Measurements from ENCODE around the gene CRIM1.

Gene CRIM1

GRCh38 chr2:36453652-36454051 lies 98.1 kb downstream of the CRIM1 start:
- H3K36me3 ChIP-seq (ENCODE audit: insufficient read depth, low read length), result no peaks in the 10 kb centered on the region
- no peak overlapping the region for H3K4me2 ChIP-seq (ENCODE audit: low read depth, low read length, poor library complexity, severe bottlenecking)
- no peaks in the 10 kb centered on the region for H3K27me3 ChIP-seq (ENCODE audit: insufficient read depth, low read length, poor library complexity, severe bottlenecking)
- no peak overlapping the region for H3K4me3 ChIP-seq (ENCODE audit: low read length, poor library complexity, severe bottlenecking)
- no peak overlapping the region for H2AFZ ChIP-seq (ENCODE audit: low read length)
- H3K4me1 ChIP-seq (ENCODE audit: insufficient read depth, low read length, poor library complexity, severe bottlenecking), result no peaks in the 10 kb centered on the region
- no peaks in the 10 kb centered on the region for H3K79me2 ChIP-seq (ENCODE audit: insufficient read depth, low read length)
- H3K9me3 ChIP-seq (ENCODE audit: insufficient read depth, low read depth, low read length), result no peaks in the 10 kb centered on the region
- no peaks in the 10 kb centered on the region for H3F3A ChIP-seq (ENCODE audit: low read depth)
- TF ChIP-seq CTCF (conservative IDR thresholded peaks at IDR 0.05; ENCODE audit: low read length), result no peak
- TF ChIP-seq EZH2phosphoT487 (IDR thresholded peaks at IDR 0.05; ENCODE audit: borderline replicate concordance), result no peak
- no peak overlapping the region for H3K9ac ChIP-seq (ENCODE audit: low read depth, low read length, poor library complexity, severe bottlenecking)
- H4K20me1 ChIP-seq (ENCODE audit: insufficient read depth, low read length, poor library complexity, severe bottlenecking), result no peaks in the 10 kb centered on the region
- no peaks in the 10 kb centered on the region for H3K9me2 ChIP-seq (replicated peaks; ENCODE audit: low read depth, low read length)

- no peaks in the 10 kb centered on the region for H3K9me3 ChIP-seq (ENCODE audit: insufficient read depth, low read depth, low read length)
- no peak overlapping the region for H2AFZ ChIP-seq (ENCODE audit: low read length)
- no peaks in the 10 kb centered on the region for H3K9me2 ChIP-seq (replicated peaks; ENCODE audit: low read depth, low read length)
- no peak overlapping the region for H3K4me2 ChIP-seq (ENCODE audit: low read depth, low read length, poor library complexity, severe bottlenecking)
- no peaks in the 10 kb centered on the region for H3K27me3 ChIP-seq (ENCODE audit: insufficient read depth, low read length, poor library complexity, severe bottlenecking)
- no peak overlapping the region for H3K4me3 ChIP-seq (ENCODE audit: low read length, poor library complexity, severe bottlenecking)
- no peaks in the 10 kb centered on the region for H3F3A ChIP-seq (ENCODE audit: low read depth)
- TF ChIP-seq CTCF (conservative IDR thresholded peaks at IDR 0.05; ENCODE audit: low read length) (no peak), EZH2phosphoT487 (IDR thresholded peaks at IDR 0.05; ENCODE audit: borderline replicate concordance) (no peak)
- no peak overlapping the region for H3K9ac ChIP-seq (ENCODE audit: low read depth, low read length, poor library complexity, severe bottlenecking)
- no peaks in the 10 kb centered on the region for H3K36me3 ChIP-seq (ENCODE audit: insufficient read depth, low read length)
- H3K4me1 ChIP-seq (ENCODE audit: insufficient read depth, low read length, poor library complexity, severe bottlenecking), result no peaks in the 10 kb centered on the region
- no peaks in the 10 kb centered on the region for H3K79me2 ChIP-seq (ENCODE audit: insufficient read depth, low read length)
- H4K20me1 ChIP-seq (ENCODE audit: insufficient read depth, low read length, poor library complexity, severe bottlenecking), result no peaks in the 10 kb centered on the region
Measured at GRCh38 chr2:36455011-36455410, 99.4 kb downstream of the CRIM1 start.

GRCh38 chr2:36455788-36456187 lies 100.2 kb downstream of the CRIM1 start:
- H3K4me2 ChIP-seq (ENCODE audit: low read depth, low read length, poor library complexity, severe bottlenecking), result no peak overlapping the region
- no peaks in the 10 kb centered on the region for H3K9me2 ChIP-seq (replicated peaks; ENCODE audit: low read depth, low read length)
- no peaks in the 10 kb centered on the region for H3K9me3 ChIP-seq (ENCODE audit: insufficient read depth, low read depth, low read length)
- H3K27me3 ChIP-seq (ENCODE audit: insufficient read depth, low read length, poor library complexity, severe bottlenecking), result no peaks in the 10 kb centered on the region
- no peak overlapping the region for H3K9ac ChIP-seq (ENCODE audit: low read depth, low read length, poor library complexity, severe bottlenecking)
- TF ChIP-seq CTCF (conservative IDR thresholded peaks at IDR 0.05; ENCODE audit: low read length) (no peak), EZH2phosphoT487 (IDR thresholded peaks at IDR 0.05; ENCODE audit: borderline replicate concordance) (no peak)
- H3K4me3 ChIP-seq (ENCODE audit: low read length, poor library complexity, severe bottlenecking), result no peak overlapping the region
- H3K36me3 ChIP-seq (ENCODE audit: insufficient read depth, low read length), result no peaks in the 10 kb centered on the region
- H4K20me1 ChIP-seq (ENCODE audit: insufficient read depth, low read length, poor library complexity, severe bottlenecking), result no peaks in the 10 kb centered on the region
- no peak overlapping the region for H2AFZ ChIP-seq (ENCODE audit: low read length)
- no peaks in the 10 kb centered on the region for H3K79me2 ChIP-seq (ENCODE audit: insufficient read depth, low read length)
- H3F3A ChIP-seq (ENCODE audit: low read depth), result no peaks in the 10 kb centered on the region
- H3K4me1 ChIP-seq (ENCODE audit: insufficient read depth, low read length, poor library complexity, severe bottlenecking), result peaks cover 3% of the 10 kb centered on the region

Data from Loucy (cell line).